GM23248 (cell line): ENCODE measurements around the gene HPF1. TPM values are rescaled to one million over a fixed set of nuclear protein-coding genes. Genes with fewer than 3 reads are reported as not detected.

Source experiments
- DNase-seq: peaks from one replicate; pipeline ENCODE4 v3.0.0-alpha.2; 2015
- H2AFZ ChIP-seq: fragments of 200-600 bp; sonication (generic); 2 replicates; pipeline ENCODE4 v1.6.1; 2016; ENCODE audit warnings: antibody characterized with exemption
- H3F3A ChIP-seq: fragments of 200-600 bp; sonication (generic); 2 replicates; pipeline ENCODE4 v1.6.1; 2016; ENCODE audit warnings: mild to moderate bottlenecking, antibody characterized with exemption, mixed run types; ENCODE audit not compliant: insufficient read depth
- H3K27ac ChIP-seq: fragments of 200-600 bp; sonication (generic); 2 replicates; pipeline ENCODE4 v1.5.1; 2016; ENCODE audit warnings: mild to moderate bottlenecking
- H3K27me3 ChIP-seq: fragments of 200-600 bp; sonication (generic); replicated peaks from 2 replicates; pipeline ENCODE4 v1.6.1; 2016; ENCODE audit warnings: mild to moderate bottlenecking; ENCODE audit not compliant: insufficient read depth
- H3K36me3 ChIP-seq: fragments of 200-600 bp; sonication (generic); 2 replicates; pipeline ENCODE4 v1.6.1; 2016; ENCODE audit warnings: low read depth, mild to moderate bottlenecking
- H3K4me1 ChIP-seq: fragments of 200-600 bp; sonication (generic); 2 replicates; pipeline ENCODE4 v1.6.1; 2016; ENCODE audit warnings: mild to moderate bottlenecking; ENCODE audit not compliant: insufficient read depth
- H3K4me2 ChIP-seq: fragments of 200-600 bp; sonication (generic); one replicate; pipeline ENCODE4 v1.6.1; 2016; ENCODE audit warnings: mild to moderate bottlenecking; ENCODE audit not compliant: unreplicated experiment
- H3K4me3 ChIP-seq: fragments of 200-600 bp; sonication (generic); 2 replicates; pipeline ENCODE4 v1.5.1; 2016; ENCODE audit warnings: mild to moderate bottlenecking
- H3K79me2 ChIP-seq: fragments of 200-600 bp; sonication (generic); 2 replicates; pipeline ENCODE4 v1.6.1; 2016; ENCODE audit warnings: mild to moderate bottlenecking; ENCODE audit not compliant: insufficient read depth
- H3K9ac ChIP-seq: fragments of 200-600 bp; sonication (generic); 2 replicates; pipeline ENCODE4 v1.6.1; 2016; ENCODE audit warnings: mild to moderate bottlenecking
- H3K9me2 ChIP-seq: fragments of 200-600 bp; sonication (generic); 2 replicates; pipeline ENCODE4 v1.6.1; 2016; ENCODE audit warnings: mixed run types, mild to moderate bottlenecking, moderate library complexity; ENCODE audit not compliant: insufficient read depth
- H3K9me3 ChIP-seq: fragments of 200-600 bp; sonication (generic); one replicate; pipeline ENCODE4 v1.6.1; 2017; ENCODE audit warnings: low read depth
- H4K20me1 ChIP-seq: fragments of 200-600 bp; sonication (generic); 2 replicates; pipeline ENCODE4 v1.6.0; 2016; ENCODE audit not compliant: insufficient read depth
- EZH2 ChIP-seq: fragments of 200-600 bp; sonication (generic); IDR thresholded peaks from 2 replicates; pipeline ENCODE4 v1.6.1; 2018; ENCODE audit warnings: antibody characterized with exemption, mild to moderate bottlenecking; ENCODE audit not compliant: insufficient read depth, poor library complexity, severe bottlenecking
- EZH2phosphoT487 ChIP-seq: fragments of 200-600 bp; sonication (generic); IDR thresholded peaks from 2 replicates; pipeline ENCODE4 v1.6.1; 2018; ENCODE audit warnings: antibody characterized with exemption, moderate library complexity, mild to moderate bottlenecking, low read depth; ENCODE audit not compliant: insufficient read depth
- WGBS, 2 experiments: methylation state at CpG; one replicate each; pipeline ENCODE4 v1.1.6; 2015 to 2017; ENCODE audit warnings: low lambda C conversion rate in 2 of 2, low coverage in 1 of 2; ENCODE audit errors: missing lambda C conversion rate in 2 of 2; 5-methylcytosine and 5-hydroxymethylcytosine counted together
- in situ Hi-C: fragments of 300-500 bp; cut with MboI; formaldehyde crosslinking; loops from 2 replicates; pipeline ENCODE4 v1.15.0; 2020
- polyA plus RNA-seq: library from polyadenylated mRNA; unstranded; fragments of >200 nt; fragmentation: Nextera tagmentation; extraction: Ambion mirVana; gene quantifications from 2 replicates; pipeline ENCODE4 v1.2.1, GENCODE V29; 2016
- total RNA-seq: library from RNA; depleted of rRNA; stranded (reverse); fragments of >200 nt; shearing (Covaris generic); gene quantifications from 2 replicates; pipeline ENCODE4 v1.2.3, GENCODE V29; 2014

Gene HPF1
- total and polyA plus RNA-seq, 2 experiments from 2014 or later, result 40.5 to 54.1 TPM

- Histone ChIP-seq H4K20me1 (no peaks in the 10 kb centered on the region), H3K4me3 (no peak overlapping the region), H3K4me1 (peaks cover 18% of the 10 kb centered on the region), H3K4me2 (no peak overlapping the region), H3F3A (0 out of 2 replicates have a peak, but pooled peaks cover 6% of the 10 kb centered on the region), H3K27me3 (no peaks in the 10 kb centered on the region), H3K27ac (no peak overlapping the region), H3K36me3 (peaks cover 6% of the 10 kb centered on the region), H3K9me2 (no peaks in the 10 kb centered on the region), H3K9me3 (no peaks in the 10 kb centered on the region), H3K9ac (no peak overlapping the region), H2AFZ (no peak overlapping the region), H3K79me2 (no peaks in the 10 kb centered on the region)
- no peak for DNase-seq
- WGBS, 2 experiments, result 97 to 99% methylated on average over 7 of the region's 7 CpGs
- in situ Hi-C loops, result no loop called here
- TF ChIP-seq EZH2 (no peak), EZH2phosphoT487 (no peak)
Observed at GRCh38 chr4:169720529-169720928, 37.2 kb downstream of the HPF1 start.

GRCh38 chr4:169716677-169717076 lies 41.1 kb downstream of the HPF1 start:
- no peak overlapping the region for H3K4me3 ChIP-seq
- H3F3A ChIP-seq, result no peaks in the 10 kb centered on the region
- WGBS, 2 experiments, result 86 to 92% methylated on average over 1 of the region's 1 CpG
- in situ Hi-C loops, result no loop called here
- H3K36me3 ChIP-seq, result peaks cover 17% of the 10 kb centered on the region
- no peaks in the 10 kb centered on the region for H3K9me2 ChIP-seq
- H3K27me3 ChIP-seq, result no peaks in the 10 kb centered on the region
- TF ChIP-seq EZH2phosphoT487 (no peak), EZH2 (no peak)
- H3K27ac ChIP-seq, result no peak overlapping the region
- no peaks in the 10 kb centered on the region for H3K79me2 ChIP-seq
- H3K9me3 ChIP-seq, result no peaks in the 10 kb centered on the region
- DNase-seq, result peak; percentile 32
- peaks cover 10% of the 10 kb centered on the region for H3K4me1 ChIP-seq
- H3K4me2 ChIP-seq, result no peak overlapping the region
- no peaks in the 10 kb centered on the region for H4K20me1 ChIP-seq
- no peak overlapping the region for H2AFZ ChIP-seq
- no peak overlapping the region for H3K9ac ChIP-seq

GRCh38 chr4:169715826-169716225 lies 41.9 kb downstream of the HPF1 start:
- Histone ChIP-seq H3K36me3 (peaks cover 17% of the 10 kb centered on the region), H3F3A (no peaks in the 10 kb centered on the region), H4K20me1 (no peaks in the 10 kb centered on the region), H3K9ac (no peak overlapping the region), H3K9me3 (no peaks in the 10 kb centered on the region), H3K79me2 (no peaks in the 10 kb centered on the region), H3K27ac (no peak overlapping the region), H2AFZ (no peak overlapping the region), H3K4me3 (no peak overlapping the region), H3K4me2 (no peak overlapping the region), H3K27me3 (no peaks in the 10 kb centered on the region), H3K9me2 (no peaks in the 10 kb centered on the region), H3K4me1 (peaks cover 10% of the 10 kb centered on the region)
- 73 to 74% methylated on average over 2 of the region's 2 CpGs for WGBS, 2 experiments
- in situ Hi-C loops, result no loop called here
- DNase-seq, result no peak
- TF ChIP-seq EZH2phosphoT487, result no peak
- no peak for TF ChIP-seq EZH2

GRCh38 chr4:169707958-169708643 lies 49.6 kb downstream of the HPF1 start:
- DNase-seq, result peak; percentile 62
- in situ Hi-C loops, result no loop called here
- WGBS, 2 experiments, result 50 to 51% methylated on average over 2 of the region's 2 CpGs
- TF ChIP-seq EZH2, result no peak
- TF ChIP-seq EZH2phosphoT487, result no peak
- Histone ChIP-seq H3K9me2 (no peaks in the 10 kb centered on the region), H2AFZ (peak overlapping the region; percentile 37; the same call in 1 of the 2 replicates), H3K4me3 (no peak overlapping the region), H3K36me3 (0 out of 2 replicates have a peak, but pooled peaks cover 4% of the 10 kb centered on the region), H3K27me3 (no peaks in the 10 kb centered on the region), H3K4me1 (peaks cover 8% of the 10 kb centered on the region), H3K9ac (peak overlapping the region; percentile 35; the same call in 1 of the 2 replicates), H4K20me1 (no peaks in the 10 kb centered on the region), H3K4me2 (no peak overlapping the region), H3K27ac (peak overlapping the region; percentile 52), H3F3A (peaks cover 9% of the 10 kb centered on the region; the same call in 1 of the 2 replicates), H3K79me2 (no peaks in the 10 kb centered on the region), H3K9me3 (no peaks in the 10 kb centered on the region)
